Amniotic epithelial cell (primary cell): Measurements from ENCODE around the gene PHEX.
"Not testable (repeated sequence)": the region's sequence is repeated elsewhere in the genome, so short reads cannot be mapped to it uniquely, and the experiment has no call there.

Source experiments
- DNase-seq: peaks from one replicate; pipeline ENCODE4 v3.0.0-alpha.2; 2010; ENCODE audit warnings: low read depth

PHEX gene

DNA sequence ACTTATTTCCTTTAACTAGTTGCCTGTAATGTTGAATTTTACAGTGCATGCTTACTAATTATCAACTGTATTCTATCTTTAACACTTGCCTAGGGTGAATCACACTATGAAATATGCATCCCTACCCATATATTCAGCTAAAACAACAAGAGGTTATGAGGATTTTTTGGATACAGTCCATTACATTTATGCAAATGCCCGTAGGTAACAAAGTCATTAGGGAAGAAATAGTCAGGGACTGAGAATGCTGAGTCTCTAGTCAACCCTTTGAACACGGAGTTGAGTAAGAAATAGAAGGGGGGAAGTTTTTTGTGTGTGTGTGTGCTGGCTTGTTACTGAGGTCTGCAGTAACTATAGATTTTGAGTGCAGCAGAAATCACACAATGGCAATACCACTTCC is 214.5 kb downstream of the PHEX start:
- no peak for DNase-seq

DNA sequence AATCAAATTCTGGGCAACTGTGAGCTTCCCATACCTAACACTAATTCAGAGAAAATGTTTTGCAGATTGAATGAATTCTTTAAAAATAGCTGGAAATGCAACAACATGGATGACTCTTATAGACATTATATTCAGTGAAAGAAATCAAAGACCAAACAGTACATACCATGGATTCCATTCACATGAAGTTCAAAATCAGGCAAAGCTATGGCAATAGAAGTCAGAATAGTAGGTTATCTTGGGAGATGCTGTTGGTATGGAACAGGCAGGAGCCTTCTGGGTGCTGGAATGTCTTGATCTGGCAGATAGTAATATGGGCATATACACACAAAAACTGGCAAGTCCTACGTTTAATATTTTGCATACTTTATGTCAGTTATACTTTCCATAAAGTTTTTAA is 215.0 kb downstream of the PHEX start:
- DNase-seq, result peak; percentile 3

DNA sequence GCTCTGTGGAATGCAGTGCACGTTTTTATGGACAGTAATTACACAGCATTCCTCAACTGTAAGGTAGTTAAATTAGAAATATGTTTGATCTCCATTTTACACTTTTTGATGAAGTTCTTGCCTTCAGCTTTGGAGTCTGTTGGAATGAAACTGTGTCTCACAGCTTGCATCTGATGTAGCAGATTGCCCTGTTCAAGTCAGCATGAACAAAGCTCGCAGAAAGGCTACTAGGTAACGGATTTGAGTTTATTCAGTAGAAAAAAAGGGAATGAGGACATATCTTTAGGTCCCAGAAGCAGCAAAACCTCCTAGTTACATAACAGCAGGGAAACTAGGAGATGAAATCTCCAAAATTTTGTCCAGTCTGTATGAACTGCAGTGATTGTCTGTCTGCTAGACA is 216.3 kb downstream of the PHEX start:
- no peak for DNase-seq

DNA sequence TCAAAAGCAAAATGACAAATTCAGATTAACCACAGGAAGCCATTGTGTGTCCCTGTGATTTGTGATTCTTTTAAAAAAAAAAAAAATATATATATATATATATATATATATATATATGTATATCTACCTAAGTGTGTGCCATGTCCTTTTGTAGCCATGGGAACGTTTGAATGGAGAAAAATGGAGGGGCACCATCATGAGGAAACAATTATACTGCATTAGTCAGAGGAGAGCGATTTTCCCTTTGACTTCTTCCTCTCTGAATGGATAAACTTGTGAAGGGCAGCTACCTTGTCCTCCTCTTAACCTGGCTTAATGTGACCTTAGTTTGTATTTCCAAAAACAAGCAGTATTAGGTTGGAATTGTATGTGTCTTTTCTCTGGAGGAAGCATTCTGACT is 217.2 kb downstream of the PHEX start:
- DNase-seq, result no peak

- DNase-seq, result no peak
Measured at GRCh38 chrX:22268706-22269105, 236.6 kb downstream of the PHEX start.

DNA sequence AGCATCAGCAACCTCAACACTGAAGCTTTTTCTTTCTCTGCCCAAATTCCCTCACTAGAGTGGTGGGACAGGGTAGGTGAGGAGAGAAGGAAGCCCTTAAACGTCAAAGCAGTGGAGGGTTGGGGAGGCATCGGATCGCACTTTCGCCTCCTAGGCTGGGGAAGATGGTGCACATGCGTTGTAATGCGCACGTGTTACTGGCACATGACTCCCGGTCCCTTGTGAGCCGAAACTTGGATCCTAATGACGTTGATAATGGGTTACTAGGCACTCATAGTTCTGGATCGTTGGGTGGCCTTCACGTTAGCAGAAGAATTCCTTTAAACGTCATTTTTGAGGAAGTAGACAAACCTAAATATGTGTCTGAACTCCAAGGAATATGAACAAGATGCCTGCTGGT is 240.5 kb downstream of the PHEX start, which contains the start of gene CBLL2:
TSS of gene CBLL2 (plus strand) at position 301 of the 400 bp plus-strand sequence. CDS start at position 380, 79 bp downstream.
- DNase-seq, result no peak

- DNase-seq, result no peak
Measured at GRCh38 chrX:22273714-22274317, 241.7 kb downstream of the PHEX start.

GRCh38 chrX:22276781-22277180 is 244.7 kb downstream of the PHEX start:
- DNase-seq, result peak; percentile 9

- peak; percentile 4 for DNase-seq
Measured at GRCh38 chrX:22278375-22278774, 246.2 kb downstream of the PHEX start.

DNA sequence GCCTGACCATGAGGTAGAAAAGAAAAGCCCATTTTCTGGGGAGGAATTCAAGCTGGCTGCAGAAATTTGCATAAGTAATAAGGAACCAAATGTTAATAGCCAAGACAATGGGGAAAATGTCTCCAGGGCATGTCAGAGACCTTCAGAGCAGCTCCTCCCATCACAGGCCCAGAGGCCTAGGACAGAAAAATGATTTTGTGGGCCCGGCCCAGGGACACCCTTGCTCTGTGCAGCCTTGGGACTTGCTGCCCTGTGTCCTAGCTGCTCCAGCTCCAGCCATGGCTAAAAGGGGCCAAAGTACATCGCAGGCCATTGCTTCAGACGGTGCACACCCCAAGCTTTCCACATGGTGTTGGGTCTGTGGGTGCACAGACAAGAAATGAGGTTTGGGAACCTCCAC is 257.1 kb downstream of the PHEX start:
- not testable (repeated sequence) for DNase-seq

GRCh38 chrX:22296871-22297270 is 264.7 kb downstream of the PHEX start:
- DNase-seq, result no peak

DNA sequence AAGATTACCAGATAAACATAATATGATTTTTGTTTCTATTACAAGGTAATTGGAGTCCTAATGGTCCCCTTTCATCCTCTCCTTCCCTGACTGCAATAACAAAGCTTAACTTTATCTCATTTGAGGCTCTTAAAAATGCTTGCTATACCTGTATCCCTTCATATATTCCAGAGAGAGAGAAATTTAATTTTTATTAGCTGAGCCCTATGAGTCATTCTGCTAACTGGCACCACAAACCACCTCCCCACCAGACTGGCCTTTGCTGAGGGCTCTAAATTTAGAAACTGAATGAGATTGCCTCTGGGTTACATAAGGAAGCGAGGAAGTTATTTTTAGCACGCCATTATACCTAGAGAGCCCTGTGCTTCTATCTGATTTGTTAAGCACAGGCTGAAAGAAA is 268.0 kb downstream of the PHEX start:
- DNase-seq, result peak; percentile 31
